LNCAP (cell line): Measurements from ENCODE around the gene CACNA1A.

Experiments used
- CTCF ChIP-seq: fragments of 450-650 bp; IDR thresholded peaks from 2 replicates; pipeline ENCODE4 v1.5.1; 2017; ENCODE audit warnings: mild to moderate bottlenecking

The CACNA1A gene

GRCh38 chr19:13225085-13225484 lies 281.2 kb downstream of the CACNA1A start:
- TF ChIP-seq CTCF = no peak

GRCh38 chr19:13220847-13221246 lies 285.4 kb downstream of the CACNA1A start:
- TF ChIP-seq CTCF = no peak

GRCh38 chr19:13215572-13216380 lies 290.5 kb downstream of the CACNA1A start:
- TF ChIP-seq CTCF = no peak

- no peak for TF ChIP-seq CTCF
These were observed 292.1 kb downstream of the CACNA1A start for GRCh38 chr19:13214036-13214730.

- TF ChIP-seq CTCF = peak; percentile 62
These were observed 293.4 kb downstream of the CACNA1A start for GRCh38 chr19:13212759-13213330.

- TF ChIP-seq CTCF = no peak
These were observed 294.6 kb downstream of the CACNA1A start for GRCh38 chr19:13211426-13212308.

GRCh38 chr19:13210941-13211340 lies 295.3 kb downstream of the CACNA1A start:
- TF ChIP-seq CTCF = no peak
